ENCODE results near the gene SOX18. TPM values are rescaled to one million over a fixed set of nuclear protein-coding genes. Genes with fewer than 3 reads are reported as not detected.

The SOX18 gene
- total RNA-seq, 4 donors from 2014 or later = 4.4 to 13.3 (median 7.1) TPM

DNA sequence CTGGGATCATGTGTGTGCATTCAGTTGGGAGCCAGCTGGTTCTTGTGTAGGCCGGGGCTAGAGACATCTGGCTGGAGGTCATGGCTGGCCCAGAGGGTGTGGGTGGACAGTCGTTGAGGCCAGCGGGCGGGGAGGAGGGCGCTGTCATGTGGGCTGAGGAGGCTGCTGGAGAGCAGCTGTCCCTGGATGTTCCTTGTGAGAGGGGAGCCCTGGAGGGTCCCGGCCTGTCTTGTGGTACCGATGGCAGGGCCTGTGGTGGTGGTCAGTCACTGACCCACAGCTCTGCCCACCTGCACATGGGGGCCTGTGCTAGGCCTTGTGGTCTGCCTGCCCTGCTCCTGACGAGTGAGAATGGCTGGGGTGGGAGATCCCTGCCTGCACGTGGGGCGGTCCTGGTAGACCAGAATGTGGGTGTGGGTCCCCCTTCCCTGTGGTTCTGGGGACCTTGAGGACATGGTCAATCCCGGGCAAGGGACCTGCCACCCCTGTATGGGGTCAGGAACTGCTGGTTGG is 15.4 kb downstream of the SOX18 start:
- H3K27ac ChIP-seq = no peak overlapping the region
- peaks cover 37% of the 10 kb centered on the region for H3K27me3 ChIP-seq
- H3K9me3 ChIP-seq = no peaks in the 10 kb centered on the region
- peaks cover 0 to 18% (median 11%) of the 10 kb centered on the region in 3 donors for H3K4me1 ChIP-seq
- WGBS, 2 donors (ENCODE audit: low coverage in 1 of 2) = no CpG with 5 or more reads among the region's 11 CpGs
- peak; percentile 47 for ATAC-seq
- no peak overlapping the region for H3K4me3 ChIP-seq
- peaks cover 0 to 70% of the 10 kb centered on the region in 2 donors for H3K36me3 ChIP-seq
- TF ChIP-seq POLR2AphosphoS5 (IDR thresholded peaks at IDR 0.05) (no peak), EP300 (IDR thresholded peaks at IDR 0.05) (no peak), POLR2A (IDR thresholded peaks at IDR 0.05) (no peak)
- TF ChIP-seq, protein P1, sequence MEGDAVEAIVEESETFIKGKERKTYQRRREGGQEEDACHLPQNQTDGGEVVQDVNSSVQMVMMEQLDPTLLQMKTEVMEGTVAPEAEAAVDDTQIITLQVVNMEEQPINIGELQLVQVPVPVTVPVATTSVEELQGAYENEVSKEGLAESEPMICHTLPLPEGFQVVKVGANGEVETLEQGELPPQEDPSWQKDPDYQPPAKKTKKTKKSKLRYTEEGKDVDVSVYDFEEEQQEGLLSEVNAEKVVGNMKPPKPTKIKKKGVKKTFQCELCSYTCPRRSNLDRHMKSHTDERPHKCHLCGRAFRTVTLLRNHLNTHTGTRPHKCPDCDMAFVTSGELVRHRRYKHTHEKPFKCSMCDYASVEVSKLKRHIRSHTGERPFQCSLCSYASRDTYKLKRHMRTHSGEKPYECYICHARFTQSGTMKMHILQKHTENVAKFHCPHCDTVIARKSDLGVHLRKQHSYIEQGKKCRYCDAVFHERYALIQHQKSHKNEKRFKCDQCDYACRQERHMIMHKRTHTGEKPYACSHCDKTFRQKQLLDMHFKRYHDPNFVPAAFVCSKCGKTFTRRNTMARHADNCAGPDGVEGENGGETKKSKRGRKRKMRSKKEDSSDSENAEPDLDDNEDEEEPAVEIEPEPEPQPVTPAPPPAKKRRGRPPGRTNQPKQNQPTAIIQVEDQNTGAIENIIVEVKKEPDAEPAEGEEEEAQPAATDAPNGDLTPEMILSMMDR (IDR thresholded peaks at IDR 0.05) = no peak

DNA sequence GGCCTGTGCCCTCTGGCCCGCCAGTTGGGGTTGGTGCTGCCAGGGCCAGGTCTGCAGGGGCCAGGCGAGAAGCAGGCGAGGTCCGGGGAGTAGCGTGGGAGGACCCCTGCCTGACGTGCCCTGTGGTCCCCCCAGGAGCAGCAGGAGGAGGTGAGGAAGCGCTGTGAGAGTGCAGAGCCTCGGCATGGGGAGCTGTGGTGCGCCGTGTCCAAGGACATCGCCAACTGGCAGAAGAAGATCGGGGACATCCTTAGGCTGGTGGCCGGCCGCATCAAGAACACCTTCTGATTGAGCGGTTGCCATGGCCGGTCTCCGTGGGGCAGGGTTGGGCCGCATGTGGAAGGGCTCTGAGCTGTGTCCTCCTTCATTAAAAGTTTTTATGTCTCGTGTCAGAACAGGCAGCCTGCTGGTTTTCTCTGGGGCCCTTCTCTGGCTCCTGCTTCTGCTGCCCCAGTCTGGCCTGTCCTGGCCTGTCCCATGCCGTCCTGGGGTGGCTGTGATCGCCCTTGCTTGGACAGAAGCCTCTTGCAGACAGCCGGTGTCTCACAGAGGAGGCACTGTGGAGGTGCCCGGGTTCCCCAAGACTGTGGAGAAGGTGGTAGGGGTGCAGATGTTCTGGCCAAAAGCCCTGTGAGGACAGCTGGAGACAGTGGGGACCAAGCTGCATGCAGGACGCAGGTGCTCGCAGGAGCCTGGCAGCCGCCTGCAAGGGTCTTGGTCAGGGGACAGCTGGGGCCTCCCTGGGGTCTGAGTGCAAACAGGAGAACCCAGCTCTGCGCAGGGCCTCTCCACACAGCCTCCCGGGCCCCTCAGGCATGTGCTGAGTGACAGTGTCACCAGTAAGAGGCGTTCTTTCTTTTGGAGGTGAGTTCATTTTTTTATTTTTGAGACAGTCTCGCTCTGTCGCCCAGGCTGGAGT is 16.5 kb downstream of the SOX18 start:
- no peaks in the 10 kb centered on the region for H3K9me3 ChIP-seq
- no peak overlapping the region for H3K4me3 ChIP-seq
- TF ChIP-seq POLR2A (IDR thresholded peaks at IDR 0.05) = no peak
- TF ChIP-seq POLR2AphosphoS5 (IDR thresholded peaks at IDR 0.05) = no peak
- TF ChIP-seq, protein P1 (IDR thresholded peaks at IDR 0.05) = no peak
- TF ChIP-seq EP300 (IDR thresholded peaks at IDR 0.05) = no peak
- ATAC-seq = no peak
- H3K36me3 ChIP-seq = peaks cover 0 to 81% of the 10 kb centered on the region in 2 donors
- no peak overlapping the region for H3K27ac ChIP-seq
- H3K27me3 ChIP-seq = peaks cover 27% of the 10 kb centered on the region
- peaks cover 0 to 8% (median under 1%) of the 10 kb centered on the region in 3 donors for H3K4me1 ChIP-seq
- WGBS, 2 donors (ENCODE audit: low coverage in 1 of 2) = 80 to 100% methylated on average over 2 of the region's 31 CpGs

DNA sequence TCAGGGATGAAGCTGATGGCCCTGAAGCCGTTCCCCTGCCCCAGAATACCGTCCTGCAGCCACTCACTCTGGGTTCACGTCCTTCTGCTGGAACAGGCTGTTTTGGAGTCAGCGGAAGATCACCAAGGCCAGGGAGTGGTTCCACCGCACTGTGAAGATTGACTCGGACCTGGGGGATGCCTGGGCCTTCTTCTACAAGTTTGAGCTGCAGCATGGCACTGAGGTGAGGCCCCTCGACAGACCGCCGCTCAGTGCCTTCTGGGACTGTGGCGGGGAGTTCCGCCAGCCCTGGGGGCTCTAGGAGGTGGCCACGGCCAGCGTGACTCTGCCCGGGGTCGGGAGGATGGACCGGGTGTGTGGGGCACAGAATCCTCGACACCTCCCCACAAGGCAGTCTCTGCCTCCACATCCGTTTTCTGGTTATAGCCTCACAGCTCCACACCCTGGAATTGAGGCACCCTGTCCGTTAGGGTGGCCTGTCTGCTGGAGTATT is 17.6 kb downstream of the SOX18 start:
- 75 to 90% methylated on average over 2 to 7 of the region's 19 CpGs for WGBS, 2 donors (ENCODE audit: low coverage in 1 of 2)
- ATAC-seq = no peak

DNA sequence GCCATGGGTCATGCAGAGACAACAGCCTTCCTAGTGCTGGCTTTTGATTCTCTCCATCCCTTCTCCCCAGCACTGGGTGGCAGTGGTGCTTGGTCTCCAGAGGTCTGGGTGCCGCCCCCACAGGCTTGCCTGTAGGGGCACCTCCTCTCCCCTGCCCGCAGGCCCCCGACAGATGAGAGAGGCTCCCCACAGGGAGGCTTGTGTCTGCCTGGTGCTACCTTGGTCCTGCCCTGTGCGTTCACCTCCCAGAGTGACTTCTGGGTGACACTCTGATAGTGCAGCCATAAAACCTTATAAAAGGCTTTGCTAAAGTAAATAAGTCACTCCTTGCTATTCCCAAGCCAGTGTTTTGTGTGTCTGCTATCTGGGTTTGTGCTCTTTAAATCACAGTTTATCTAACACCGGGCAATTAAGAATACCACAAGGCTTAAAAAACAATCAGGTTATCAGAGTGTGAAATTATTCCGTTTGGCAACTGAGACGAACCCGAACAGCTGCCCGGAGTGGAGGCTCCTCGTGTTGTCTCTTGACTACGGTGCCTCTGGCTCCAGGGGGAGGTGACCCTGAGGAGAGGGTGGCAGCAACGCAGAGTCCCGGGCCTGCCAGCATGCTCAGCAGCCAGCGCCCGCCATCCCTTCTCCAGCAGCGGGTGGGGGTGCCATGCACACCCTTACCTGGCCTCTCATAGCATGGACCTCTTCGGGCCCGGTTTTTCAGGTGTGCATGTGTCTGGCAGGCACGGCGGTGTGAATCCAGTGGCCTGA is 18.9 kb downstream of the SOX18 start:
- Histone ChIP-seq H3K36me3 (peaks cover 0 to 100% of the 10 kb centered on the region in 2 donors), H3K4me1 (no peaks in the 10 kb centered on the region), H3K4me3 (no peak overlapping the region), H3K27me3 (peaks cover 2% of the 10 kb centered on the region), H3K9me3 (no peaks in the 10 kb centered on the region), H3K27ac (no peak overlapping the region)
- 79 to 100% methylated on average over 1 to 12 of the region's 20 CpGs for WGBS, 2 donors (ENCODE audit: low coverage in 1 of 2)
- no peak for ATAC-seq
- TF ChIP-seq EP300 (IDR thresholded peaks at IDR 0.05) (no peak), POLR2A (IDR thresholded peaks at IDR 0.05) (no peak), POLR2AphosphoS5 (IDR thresholded peaks at IDR 0.05) (no peak)
- TF ChIP-seq, protein P1 (IDR thresholded peaks at IDR 0.05) = no peak

More for the DNA sequence above, 17.6 kb downstream of the SOX18 start:
- no peaks in the 10 kb centered on the region for H3K9me3 ChIP-seq
- no peaks in the 10 kb centered on the region for H3K4me1 ChIP-seq
- H3K4me3 ChIP-seq = no peak overlapping the region
- H3K36me3 ChIP-seq = peaks cover 0 to 92% of the 10 kb centered on the region in 2 donors
- TF ChIP-seq POLR2A (IDR thresholded peaks at IDR 0.05) = no peak
- no peak for TF ChIP-seq EP300 (IDR thresholded peaks at IDR 0.05)
- TF ChIP-seq, protein P1 (IDR thresholded peaks at IDR 0.05) = no peak
- no peak for TF ChIP-seq POLR2AphosphoS5 (IDR thresholded peaks at IDR 0.05)
- H3K27me3 ChIP-seq = peaks cover 16% of the 10 kb centered on the region
- no peak overlapping the region for H3K27ac ChIP-seq

Measured in gastroesophageal sphincter (tissue), 4 donors.